Measurements from ENCODE around the gene ARID3B.

DNA sequence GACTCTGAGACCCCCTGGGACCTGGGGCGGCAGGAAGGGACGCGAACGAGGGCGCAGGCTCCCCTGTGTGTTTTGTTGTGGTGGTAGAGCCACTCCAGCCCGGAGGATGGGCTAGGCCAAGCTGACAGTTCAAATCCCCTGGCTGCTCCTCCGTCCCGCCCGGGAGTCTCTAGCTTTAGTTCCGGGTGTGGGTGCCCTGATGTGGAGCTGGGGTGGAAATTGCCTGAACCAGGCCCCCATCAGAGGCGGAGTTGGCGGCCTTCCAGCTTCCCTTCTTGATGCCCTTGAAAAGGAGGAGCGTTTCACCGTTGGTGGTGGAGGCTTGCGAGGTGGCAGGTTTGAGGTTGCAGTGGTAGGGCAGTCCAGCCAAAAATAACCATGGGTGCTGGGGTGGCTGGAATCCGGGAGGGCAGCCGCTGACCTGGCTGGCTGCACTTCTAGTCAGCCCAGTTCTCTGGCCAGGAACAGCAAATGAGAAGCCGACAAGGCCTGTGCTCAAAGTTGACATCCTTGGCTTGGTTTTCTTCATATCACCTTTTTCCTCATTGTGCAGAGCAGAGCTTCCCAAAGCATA lies 75.4 kb downstream of the ARID3B start:
- TF ChIP-seq, protein P1, sequence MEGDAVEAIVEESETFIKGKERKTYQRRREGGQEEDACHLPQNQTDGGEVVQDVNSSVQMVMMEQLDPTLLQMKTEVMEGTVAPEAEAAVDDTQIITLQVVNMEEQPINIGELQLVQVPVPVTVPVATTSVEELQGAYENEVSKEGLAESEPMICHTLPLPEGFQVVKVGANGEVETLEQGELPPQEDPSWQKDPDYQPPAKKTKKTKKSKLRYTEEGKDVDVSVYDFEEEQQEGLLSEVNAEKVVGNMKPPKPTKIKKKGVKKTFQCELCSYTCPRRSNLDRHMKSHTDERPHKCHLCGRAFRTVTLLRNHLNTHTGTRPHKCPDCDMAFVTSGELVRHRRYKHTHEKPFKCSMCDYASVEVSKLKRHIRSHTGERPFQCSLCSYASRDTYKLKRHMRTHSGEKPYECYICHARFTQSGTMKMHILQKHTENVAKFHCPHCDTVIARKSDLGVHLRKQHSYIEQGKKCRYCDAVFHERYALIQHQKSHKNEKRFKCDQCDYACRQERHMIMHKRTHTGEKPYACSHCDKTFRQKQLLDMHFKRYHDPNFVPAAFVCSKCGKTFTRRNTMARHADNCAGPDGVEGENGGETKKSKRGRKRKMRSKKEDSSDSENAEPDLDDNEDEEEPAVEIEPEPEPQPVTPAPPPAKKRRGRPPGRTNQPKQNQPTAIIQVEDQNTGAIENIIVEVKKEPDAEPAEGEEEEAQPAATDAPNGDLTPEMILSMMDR (IDR thresholded peaks at IDR 0.05): no peak
- TF ChIP-seq POLR2AphosphoS5 (IDR thresholded peaks at IDR 0.05): peak in 1 of 2 donors; percentile 57
- no peak for TF ChIP-seq EP300 (IDR thresholded peaks at IDR 0.05)
